Measurements from ENCODE around the gene PGBD5.

Gene PGBD5

DNA sequence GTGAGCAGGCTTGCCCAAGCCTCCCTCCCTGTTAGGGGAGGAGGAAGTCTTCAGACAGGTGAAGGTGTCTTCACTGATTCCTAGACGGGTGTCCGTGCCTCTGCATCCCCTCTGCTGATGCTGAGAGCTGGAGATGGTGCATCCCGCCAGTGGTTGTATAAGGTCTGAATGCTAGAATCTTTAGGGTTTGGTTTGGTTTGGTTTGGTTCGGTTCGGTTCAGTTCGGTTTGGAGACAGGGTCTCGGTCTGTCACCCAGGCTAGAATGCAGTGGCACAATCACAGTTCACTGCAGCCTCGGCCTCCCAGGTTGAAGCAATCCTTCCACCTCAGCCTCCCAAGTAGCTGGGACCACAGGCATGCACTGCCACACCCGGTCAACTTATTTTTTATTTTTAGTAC is 153.6 kb downstream of the PGBD5 start:
- TF ChIP-seq, protein P1, sequence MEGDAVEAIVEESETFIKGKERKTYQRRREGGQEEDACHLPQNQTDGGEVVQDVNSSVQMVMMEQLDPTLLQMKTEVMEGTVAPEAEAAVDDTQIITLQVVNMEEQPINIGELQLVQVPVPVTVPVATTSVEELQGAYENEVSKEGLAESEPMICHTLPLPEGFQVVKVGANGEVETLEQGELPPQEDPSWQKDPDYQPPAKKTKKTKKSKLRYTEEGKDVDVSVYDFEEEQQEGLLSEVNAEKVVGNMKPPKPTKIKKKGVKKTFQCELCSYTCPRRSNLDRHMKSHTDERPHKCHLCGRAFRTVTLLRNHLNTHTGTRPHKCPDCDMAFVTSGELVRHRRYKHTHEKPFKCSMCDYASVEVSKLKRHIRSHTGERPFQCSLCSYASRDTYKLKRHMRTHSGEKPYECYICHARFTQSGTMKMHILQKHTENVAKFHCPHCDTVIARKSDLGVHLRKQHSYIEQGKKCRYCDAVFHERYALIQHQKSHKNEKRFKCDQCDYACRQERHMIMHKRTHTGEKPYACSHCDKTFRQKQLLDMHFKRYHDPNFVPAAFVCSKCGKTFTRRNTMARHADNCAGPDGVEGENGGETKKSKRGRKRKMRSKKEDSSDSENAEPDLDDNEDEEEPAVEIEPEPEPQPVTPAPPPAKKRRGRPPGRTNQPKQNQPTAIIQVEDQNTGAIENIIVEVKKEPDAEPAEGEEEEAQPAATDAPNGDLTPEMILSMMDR (IDR thresholded peaks at IDR 0.05; ENCODE audit: low read depth, low read length): no peak
- no peak overlapping the region for H3K4me3 ChIP-seq (replicated peaks in 1 of 2; ENCODE audit: low read depth in 2 of 2, low read length in 2 of 2)
- no peak for DNase-seq (ENCODE audit: low read depth in 2 of 2)

DNA sequence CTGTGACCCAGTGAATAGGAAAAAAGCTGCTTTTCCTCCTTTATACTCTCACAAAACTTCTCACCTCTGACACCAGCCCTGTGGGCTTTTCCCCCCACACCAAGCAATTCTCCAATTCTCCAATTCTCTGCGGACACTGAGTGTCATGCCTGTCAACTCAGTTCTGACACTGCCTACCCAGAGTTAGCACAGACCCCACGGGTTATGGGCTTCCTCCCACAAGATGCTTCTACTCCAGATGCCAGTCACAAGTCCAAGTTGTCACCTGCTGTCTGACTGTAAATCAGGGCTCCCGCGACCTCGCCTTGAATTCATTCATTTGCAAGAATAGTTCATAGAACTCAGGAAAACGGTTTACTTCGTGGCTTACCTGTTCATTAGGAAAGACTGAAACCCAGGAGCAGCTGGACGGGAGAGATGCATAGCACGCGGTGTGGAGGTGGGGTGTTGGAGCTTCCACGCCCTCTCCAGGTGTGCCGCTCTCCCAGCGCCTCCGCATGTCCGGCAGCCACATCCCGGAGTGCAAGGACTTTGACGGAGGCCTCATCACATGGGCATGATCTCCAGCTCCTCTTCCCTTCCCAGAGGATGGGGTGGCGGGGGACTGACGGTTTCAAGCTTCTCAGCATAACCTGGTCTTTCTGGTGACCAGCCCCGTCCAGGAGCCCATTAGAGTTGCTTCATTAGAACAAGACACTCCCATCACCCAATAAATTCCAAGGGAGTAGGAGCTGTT is 154.7 kb downstream of the PGBD5 start:
- no peak for DNase-seq (ENCODE audit: low read depth in 2 of 2)
- TF ChIP-seq, protein P1 (IDR thresholded peaks at IDR 0.05; ENCODE audit: low read depth, low read length): no peak
- H3K4me3 ChIP-seq (replicated peaks in 1 of 2; ENCODE audit: low read depth in 2 of 2, low read length in 2 of 2): no peak overlapping the region

DNA sequence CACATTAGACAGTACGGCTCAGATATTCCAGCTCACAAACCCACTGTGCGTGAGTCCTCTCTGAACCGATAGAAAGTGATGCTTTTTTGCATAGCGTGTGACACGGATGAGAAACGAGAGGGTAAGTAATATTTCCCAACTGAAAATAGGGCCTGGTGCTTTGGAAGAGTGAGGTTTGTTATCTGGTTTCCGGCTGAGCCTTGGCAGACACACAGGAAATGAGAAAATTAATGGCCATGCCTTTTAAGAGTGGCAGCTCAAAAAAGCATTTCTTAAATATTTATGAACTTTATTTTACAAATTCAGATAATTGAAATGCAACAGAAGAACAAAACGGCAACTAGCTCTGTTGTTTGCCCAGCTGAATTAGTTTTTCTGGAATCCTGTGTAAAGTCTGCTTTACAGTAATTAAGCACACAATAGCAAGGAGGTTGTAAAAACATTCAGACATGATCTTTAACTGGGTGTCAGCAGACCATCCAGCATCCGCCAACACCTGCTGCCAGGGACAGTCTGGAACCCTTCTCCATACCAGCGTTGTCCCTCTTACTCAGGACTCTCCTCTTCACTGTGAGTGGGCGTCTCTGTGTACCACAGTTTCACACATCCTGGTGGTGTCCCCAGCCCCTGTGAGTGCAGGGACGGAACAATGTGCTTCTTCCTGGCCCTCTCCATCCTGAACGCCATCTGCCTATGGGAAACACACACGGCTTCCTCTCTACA is 155.4 kb downstream of the PGBD5 start:
- no peak overlapping the region for H3K4me3 ChIP-seq (replicated peaks in 1 of 2; ENCODE audit: low read depth in 2 of 2, low read length in 2 of 2)
- TF ChIP-seq, protein P1 (IDR thresholded peaks at IDR 0.05; ENCODE audit: low read depth, low read length): no peak
- peak; percentile 45 to 78 for DNase-seq (ENCODE audit: low read depth in 2 of 2)

DNA sequence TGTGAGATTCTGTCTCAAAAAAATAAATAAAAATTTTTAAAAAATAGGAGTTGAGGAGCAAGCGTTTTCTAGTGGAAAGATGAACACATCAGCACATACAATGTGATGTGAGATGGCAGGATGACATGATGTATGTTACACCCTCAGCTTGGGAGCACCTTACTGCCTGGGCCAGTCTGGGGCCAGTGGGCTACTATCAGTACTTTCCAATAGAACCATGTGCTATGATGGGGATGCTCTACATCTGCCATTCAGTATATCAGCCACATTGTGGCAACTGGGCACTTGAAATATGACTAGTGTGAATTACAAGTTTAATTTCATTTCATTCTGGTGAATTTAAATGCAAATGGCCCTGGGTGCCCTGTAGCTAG is 156.0 kb downstream of the PGBD5 start:
- H3K4me3 ChIP-seq (replicated peaks in 1 of 2; ENCODE audit: low read depth in 2 of 2, low read length in 2 of 2): no peak overlapping the region
- TF ChIP-seq, protein P1 (IDR thresholded peaks at IDR 0.05; ENCODE audit: low read depth, low read length): no peak
- DNase-seq (ENCODE audit: low read depth in 2 of 2): no peak

- TF ChIP-seq, protein P1 (IDR thresholded peaks at IDR 0.05; ENCODE audit: low read depth, low read length): peak; percentile 80
- H3K4me3 ChIP-seq (replicated peaks in 1 of 2; ENCODE audit: low read depth in 2 of 2, low read length in 2 of 2): no peak overlapping the region
- peak; percentile 77 to 87 for DNase-seq (ENCODE audit: low read depth in 2 of 2)
These were observed 157.6 kb downstream of the PGBD5 start for GRCh38 chr1:230268371-230269170.

GRCh38 chr1:230267338-230268065 is 158.6 kb downstream of the PGBD5 start:
- DNase-seq (ENCODE audit: low read depth in 2 of 2): no peak
- no peak overlapping the region for H3K4me3 ChIP-seq (replicated peaks in 1 of 2; ENCODE audit: low read depth in 2 of 2, low read length in 2 of 2)
- TF ChIP-seq, protein P1 (IDR thresholded peaks at IDR 0.05; ENCODE audit: low read depth, low read length): no peak

All from cardiac fibroblast (primary cell).